GM10266 (cell line): ENCODE data around the gene OSBP2.

Experiments
- DNase-seq: peaks from one replicate; pipeline ENCODE4 v3.0.0; 2012; ENCODE audit errors: extremely low spot score
- CTCF ChIP-seq: IDR thresholded peaks from 2 replicates; pipeline ENCODE4 v1.5.1; 2012; ENCODE audit warnings: mild to moderate bottlenecking, low read depth; ENCODE audit not compliant: control insufficient read depth, insufficient read depth; ENCODE audit errors: missing control alignments

The OSBP2 gene

GRCh38 chr22:30891781-30892180, 197.1 kb downstream of the OSBP2 start:
- TF ChIP-seq CTCF = no peak
- no peak for DNase-seq

GRCh38 chr22:30892286-30892685, 197.6 kb downstream of the OSBP2 start:
- no peak for DNase-seq
- no peak for TF ChIP-seq CTCF

- no peak for DNase-seq
Measured at GRCh38 chr22:30892731-30893221, 198.1 kb downstream of the OSBP2 start.

GRCh38 chr22:30893434-30894370, 199.0 kb downstream of the OSBP2 start:
- no peak for TF ChIP-seq CTCF
- no peak for DNase-seq

More at GRCh38 chr22:30892731-30893221, 198.1 kb downstream of the OSBP2 start:
- no peak for TF ChIP-seq CTCF

- TF ChIP-seq CTCF = no peak
- no peak for DNase-seq
Measured at GRCh38 chr22:30894371-30894740, 199.7 kb downstream of the OSBP2 start.

- no peak for TF ChIP-seq CTCF
- peak; percentile 49 for DNase-seq
Measured at GRCh38 chr22:30902496-30903357, 208.1 kb downstream of the OSBP2 start.
